ENCODE data around the gene HIBCH. TPM values are rescaled to one million over a fixed set of nuclear protein-coding genes. Genes with fewer than 3 reads are reported as not detected.

HIBCH gene
- total RNA-seq, 4 donors from 2014 or later = 27.5 to 40.1 (median 32.7) TPM

- 88 to 97% methylated on average over 7 of the region's 7 CpGs for WGBS, 2 donors
- Histone ChIP-seq H3K4me3 (replicated peaks in 1 of 3) (no peak overlapping the region), H3K4me1 (peaks cover 0 to 4% of the 10 kb centered on the region in 2 donors), H3K27me3 (no peaks in the 10 kb centered on the region), H3K9me3 (no peaks in the 10 kb centered on the region), H3K27ac (no peak overlapping the region), H3K36me3 (peaks cover 3% of the 10 kb centered on the region in 2 donors)
- intact Hi-C loops (cut with DNase I) = no loop called here
- TF ChIP-seq POLR2A (IDR thresholded peaks at IDR 0.05) (no peak), CTCF (IDR thresholded peaks at IDR 0.05) (no peak)
- no peak for DNase-seq
Measured at GRCh38 chr2:190221429-190221828, 98.2 kb downstream of the HIBCH start.

- H3K27ac ChIP-seq = no peak overlapping the region
- peaks cover 3% of the 10 kb centered on the region in 2 donors for H3K36me3 ChIP-seq
- intact Hi-C loops (cut with DNase I) = no loop called here
- H3K9me3 ChIP-seq = no peaks in the 10 kb centered on the region
- H3K4me3 ChIP-seq (replicated peaks in 1 of 3) = no peak overlapping the region
- no peak for TF ChIP-seq POLR2A (IDR thresholded peaks at IDR 0.05)
- no peak for TF ChIP-seq CTCF (IDR thresholded peaks at IDR 0.05)
- DNase-seq = no peak
- H3K4me1 ChIP-seq = peaks cover 0 to 4% of the 10 kb centered on the region in 2 donors
- 75 to 78% methylated on average over 5 of the region's 5 CpGs for WGBS, 2 donors
- H3K27me3 ChIP-seq = no peaks in the 10 kb centered on the region
Measured at GRCh38 chr2:190219186-190219585, 100.4 kb downstream of the HIBCH start.

- TF ChIP-seq POLR2A (IDR thresholded peaks at IDR 0.05) = no peak
- TF ChIP-seq CTCF (IDR thresholded peaks at IDR 0.05) = no peak
- 88 to 90% methylated on average over 7 of the region's 7 CpGs for WGBS, 2 donors
Measured at GRCh38 chr2:190217616-190218015, 102.0 kb downstream of the HIBCH start.

GRCh38 chr2:190216829-190217228 lies 102.8 kb downstream of the HIBCH start:
- Histone ChIP-seq H3K27ac (no peak overlapping the region), H3K27me3 (no peaks in the 10 kb centered on the region), H3K9me3 (no peaks in the 10 kb centered on the region), H3K36me3 (no peaks in the 10 kb centered on the region), H3K4me1 (peaks cover 0 to 4% of the 10 kb centered on the region in 2 donors), H3K4me3 (replicated peaks in 1 of 3) (no peak overlapping the region)
- intact Hi-C loops (cut with DNase I) = no loop called here
- peak; percentile 67 to 69 for DNase-seq
- TF ChIP-seq CTCF (IDR thresholded peaks at IDR 0.05) = no peak
- TF ChIP-seq POLR2A (IDR thresholded peaks at IDR 0.05) = no peak
- 52 to 61% methylated on average over 3 of the region's 3 CpGs for WGBS, 2 donors

More at GRCh38 chr2:190217616-190218015, 102.0 kb downstream of the HIBCH start:
- no peak for DNase-seq
- Histone ChIP-seq H3K27ac (no peak overlapping the region), H3K4me1 (peaks cover 0 to 4% of the 10 kb centered on the region in 2 donors), H3K9me3 (no peaks in the 10 kb centered on the region), H3K27me3 (no peaks in the 10 kb centered on the region), H3K36me3 (no peaks in the 10 kb centered on the region), H3K4me3 (replicated peaks in 1 of 3) (no peak overlapping the region)
- intact Hi-C loops (cut with DNase I) = no loop called here

DNA sequence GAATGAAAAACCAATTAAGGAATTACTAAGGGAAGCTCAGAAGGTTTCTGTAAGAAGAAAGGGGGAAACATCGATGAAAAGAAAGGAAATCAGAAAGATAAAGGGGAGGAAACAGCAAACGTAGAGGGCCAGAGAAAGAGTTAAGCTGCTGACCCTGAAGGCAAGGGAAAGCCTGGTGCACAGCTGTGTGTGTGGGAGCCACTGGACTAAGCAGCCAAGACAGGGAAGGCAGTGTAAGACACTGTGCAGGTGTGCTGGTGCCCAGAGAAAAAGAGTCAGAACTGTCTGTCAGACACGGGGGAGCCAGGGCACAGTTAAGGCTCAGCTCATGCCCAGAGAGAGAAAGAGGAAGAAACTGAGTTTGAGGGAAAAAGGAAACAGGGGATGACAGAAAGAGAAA lies 104.0 kb downstream of the HIBCH start:
- 58 to 59% methylated on average over 3 of the region's 3 CpGs for WGBS, 2 donors
- H3K27me3 ChIP-seq = no peaks in the 10 kb centered on the region
- H3K9me3 ChIP-seq = no peaks in the 10 kb centered on the region
- no peak overlapping the region for H3K27ac ChIP-seq
- no peak for DNase-seq
- intact Hi-C loops (cut with DNase I) = no loop called here
- no peak for TF ChIP-seq CTCF (IDR thresholded peaks at IDR 0.05)
- no peak for TF ChIP-seq POLR2A (IDR thresholded peaks at IDR 0.05)
- H3K4me3 ChIP-seq (replicated peaks in 1 of 3) = no peak overlapping the region
- H3K4me1 ChIP-seq = peaks cover 0 to 4% of the 10 kb centered on the region in 2 donors
- H3K36me3 ChIP-seq = no peaks in the 10 kb centered on the region
